ENCODE data around the gene RNPS1.

GRCh38 chr16:2207872-2208271 lies 60.1 kb downstream of the RNPS1 start:
- no peak for TF ChIP-seq CTCF (IDR thresholded peaks at IDR 0.05; ENCODE audit: borderline replicate concordance, extremely low read depth, low read length, poor library complexity, severe bottlenecking)
- no peak for TF ChIP-seq EZH2 (IDR thresholded peaks at IDR 0.05; ENCODE audit: borderline replicate concordance, low read depth, low read length, severe bottlenecking)

Measured in DND-41 (cell line).